NOMO-1 (cell line): Measurements from ENCODE around the gene DGCR2.
A peak's percentile ranks its signal among the peaks of the same experiment; 100 is the strongest.

Experiments
- DNase-seq, 2 experiments: peaks; one replicate each; lab custom pipeline; 2025; ENCODE audit not compliant: unreplicated experiment in 2 of 2; lab: John Stamatoyannopoulos, UW

Gene DGCR2

GRCh38 chr22:19128009-19128401, 5.8 kb upstream of the DGCR2 start:
- no peak for DNase-seq

GRCh38 chr22:19127329-19128008, 5.3 kb upstream of the DGCR2 start:
- no peak for DNase-seq

GRCh38 chr22:19126309-19127273, 4.4 kb upstream of the DGCR2 start:
- no peak for DNase-seq

GRCh38 chr22:19125474-19126308, 3.5 kb upstream of the DGCR2 start:
- no peak for DNase-seq

GRCh38 chr22:19125011-19125410, 2.8 kb upstream of the DGCR2 start:
- DNase-seq, result no peak

GRCh38 chr22:19124377-19124776, 2.2 kb upstream of the DGCR2 start:
- DNase-seq, result no peak

- DNase-seq, result no peak
Observed at GRCh38 chr22:19123936-19124335, 1.7 kb upstream of the DGCR2 start.

GRCh38 chr22:19122752-19123492, 710 bp upstream of the DGCR2 start:
- DNase-seq, result peak in 1 of 2 experiments; percentile 9

GRCh38 chr22:19121631-19122142, 525 bp downstream of the DGCR2 start:
- peak in 1 of 2 experiments; percentile 26 for DNase-seq

GRCh38 chr22:19120829-19121630, 1.2 kb downstream of the DGCR2 start:
- DNase-seq, result peak in 1 of 2 experiments; percentile 30

GRCh38 chr22:19119949-19120348, 2.3 kb downstream of the DGCR2 start:
- no peak for DNase-seq

- DNase-seq, result no peak
Observed at GRCh38 chr22:19118329-19118880, 3.8 kb downstream of the DGCR2 start.

GRCh38 chr22:19117111-19117512, 5.1 kb downstream of the DGCR2 start:
- DNase-seq, result no peak

GRCh38 chr22:19115628-19116027, 6.6 kb downstream of the DGCR2 start:
- no peak for DNase-seq

GRCh38 chr22:19114984-19115552, 7.1 kb downstream of the DGCR2 start:
- DNase-seq, result no peak

- no peak for DNase-seq
Observed at GRCh38 chr22:19113429-19113828, 8.8 kb downstream of the DGCR2 start.

GRCh38 chr22:19111584-19111983, 10.6 kb downstream of the DGCR2 start:
- no peak for DNase-seq

- no peak for DNase-seq
Observed at GRCh38 chr22:19111140-19111539, 11.1 kb downstream of the DGCR2 start.

- peak in 1 of 2 experiments; percentile 17 for DNase-seq
Observed at GRCh38 chr22:19110646-19111045, 11.6 kb downstream of the DGCR2 start.
